GM21529 (cell line): Measurements from ENCODE around the gene MC1R.

ENCODE experiments used
- ATAC-seq: cut with Tn5 transposase; IDR thresholded peaks from one replicate; pipeline ENCODE4 v1.9.1; 2021; ENCODE audit not compliant: unreplicated experiment

Gene MC1R

GRCh38 chr16:89895482-89896250 lies 23.0 kb upstream of the MC1R start:
- ATAC-seq: no peak

GRCh38 chr16:89897204-89897603 lies 21.5 kb upstream of the MC1R start:
- ATAC-seq: no peak

- ATAC-seq: no peak
Measured at GRCh38 chr16:89898201-89898967, 20.3 kb upstream of the MC1R start.

GRCh38 chr16:89899879-89900481 lies 18.7 kb upstream of the MC1R start:
- no peak for ATAC-seq

GRCh38 chr16:89900885-89901284 lies 17.8 kb upstream of the MC1R start:
- no peak for ATAC-seq

- no peak for ATAC-seq
Measured at GRCh38 chr16:89902980-89903379, 15.7 kb upstream of the MC1R start.

GRCh38 chr16:89903908-89904515 lies 14.7 kb upstream of the MC1R start:
- ATAC-seq: no peak

GRCh38 chr16:89904606-89905510 lies 13.8 kb upstream of the MC1R start:
- ATAC-seq: no peak

- no peak for ATAC-seq
Measured at GRCh38 chr16:89905511-89906139, 13.0 kb upstream of the MC1R start.

GRCh38 chr16:89906140-89907025 lies 12.3 kb upstream of the MC1R start:
- ATAC-seq: no peak

GRCh38 chr16:89907055-89907814 lies 11.4 kb upstream of the MC1R start:
- no peak for ATAC-seq

GRCh38 chr16:89908236-89908635 lies 10.4 kb upstream of the MC1R start:
- no peak for ATAC-seq

- ATAC-seq: no peak
Measured at GRCh38 chr16:89909777-89910716, 8.6 kb upstream of the MC1R start.

GRCh38 chr16:89910717-89911354 lies 7.8 kb upstream of the MC1R start:
- ATAC-seq: no peak

- no peak for ATAC-seq
Measured at GRCh38 chr16:89911375-89911774, 7.3 kb upstream of the MC1R start.

GRCh38 chr16:89912143-89912542 lies 6.5 kb upstream of the MC1R start:
- ATAC-seq: no peak

- ATAC-seq: no peak
Measured at GRCh38 chr16:89912627-89913026, 6.0 kb upstream of the MC1R start.
